Transverse colon (tissue), 4 donors: Measurements from ENCODE around the gene LGR6.

Source experiments
- EP300 ChIP-seq: sonication (generic); formaldehyde crosslinking; IDR thresholded peaks from one replicate; pipeline ENCODE4 v1.6.1; 2017; ENCODE audit warnings: antibody characterized with exemption, low read depth
- POLR2A ChIP-seq: fragments of 450-650 bp; IDR thresholded peaks from one replicate; pipeline ENCODE4 v1.6.1; 2016; ENCODE audit warnings: antibody characterized with exemption, mild to moderate bottlenecking, moderate library complexity
- POLR2AphosphoS5 ChIP-seq, 3 donors: sonication (generic); formaldehyde crosslinking; IDR thresholded peaks; one replicate each; pipeline ENCODE4 v1.6.1; 2016; ENCODE audit warnings: antibody characterized with exemption in 3 of 3
- TF ChIP-seq, protein P1 (sequence below), 5 experiments: fragments of 200-600 bp in 3 of 5; fragments of 450-650 bp in 2 of 5; sonication (generic) in 3 of 5; IDR thresholded peaks; 1 replicate in 2 of 5; 2 replicates in 3 of 5; pipeline ENCODE4 v1.5.1; 2016 to 2017; ENCODE audit warnings: antibody characterized with exemption in 5 of 5, inconsistent platforms in 3 of 5, mild to moderate bottlenecking in 2 of 5, moderate library complexity in 1 of 5

DNA sequence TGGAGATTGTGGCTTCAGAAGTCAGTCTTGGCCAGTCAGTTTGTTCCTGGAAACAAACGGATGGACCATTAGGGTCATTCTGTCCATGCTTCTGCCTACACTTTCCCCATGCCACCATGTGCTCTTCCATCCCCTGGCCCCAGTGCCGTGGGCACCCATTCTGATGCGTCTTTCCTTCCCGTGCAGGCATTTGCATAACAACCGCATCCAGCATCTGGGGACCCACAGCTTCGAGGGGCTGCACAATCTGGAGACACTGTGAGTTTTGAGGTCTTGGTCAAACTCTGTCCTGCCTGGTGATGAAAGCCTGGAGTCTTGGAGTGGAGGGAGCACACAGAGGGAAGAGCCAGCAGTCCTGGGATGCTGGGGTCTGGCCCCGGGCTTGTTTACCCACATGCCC, 87.0 kb downstream of the LGR6 start:
- TF ChIP-seq, protein P1, sequence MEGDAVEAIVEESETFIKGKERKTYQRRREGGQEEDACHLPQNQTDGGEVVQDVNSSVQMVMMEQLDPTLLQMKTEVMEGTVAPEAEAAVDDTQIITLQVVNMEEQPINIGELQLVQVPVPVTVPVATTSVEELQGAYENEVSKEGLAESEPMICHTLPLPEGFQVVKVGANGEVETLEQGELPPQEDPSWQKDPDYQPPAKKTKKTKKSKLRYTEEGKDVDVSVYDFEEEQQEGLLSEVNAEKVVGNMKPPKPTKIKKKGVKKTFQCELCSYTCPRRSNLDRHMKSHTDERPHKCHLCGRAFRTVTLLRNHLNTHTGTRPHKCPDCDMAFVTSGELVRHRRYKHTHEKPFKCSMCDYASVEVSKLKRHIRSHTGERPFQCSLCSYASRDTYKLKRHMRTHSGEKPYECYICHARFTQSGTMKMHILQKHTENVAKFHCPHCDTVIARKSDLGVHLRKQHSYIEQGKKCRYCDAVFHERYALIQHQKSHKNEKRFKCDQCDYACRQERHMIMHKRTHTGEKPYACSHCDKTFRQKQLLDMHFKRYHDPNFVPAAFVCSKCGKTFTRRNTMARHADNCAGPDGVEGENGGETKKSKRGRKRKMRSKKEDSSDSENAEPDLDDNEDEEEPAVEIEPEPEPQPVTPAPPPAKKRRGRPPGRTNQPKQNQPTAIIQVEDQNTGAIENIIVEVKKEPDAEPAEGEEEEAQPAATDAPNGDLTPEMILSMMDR (IDR thresholded peaks at IDR 0.05) = no peak
- no peak for TF ChIP-seq POLR2A
- TF ChIP-seq POLR2AphosphoS5 (IDR thresholded peaks at IDR 0.05) = no peak
- TF ChIP-seq EP300 = no peak
